Activated T-cell treated with anti-CD3 and anti-CD28 coated beads for 1 hour (primary cell): ENCODE measurements around the gene MICU1.
"Not testable (repeated sequence)": the region's sequence is repeated elsewhere in the genome, so short reads cannot be mapped to it uniquely, and the experiment has no call there.

Experiments used
- DNase-seq: peaks from one replicate; pipeline ENCODE4 v3.0.0-alpha.2; 2020; ENCODE audit warnings: low read depth

Gene MICU1

DNA sequence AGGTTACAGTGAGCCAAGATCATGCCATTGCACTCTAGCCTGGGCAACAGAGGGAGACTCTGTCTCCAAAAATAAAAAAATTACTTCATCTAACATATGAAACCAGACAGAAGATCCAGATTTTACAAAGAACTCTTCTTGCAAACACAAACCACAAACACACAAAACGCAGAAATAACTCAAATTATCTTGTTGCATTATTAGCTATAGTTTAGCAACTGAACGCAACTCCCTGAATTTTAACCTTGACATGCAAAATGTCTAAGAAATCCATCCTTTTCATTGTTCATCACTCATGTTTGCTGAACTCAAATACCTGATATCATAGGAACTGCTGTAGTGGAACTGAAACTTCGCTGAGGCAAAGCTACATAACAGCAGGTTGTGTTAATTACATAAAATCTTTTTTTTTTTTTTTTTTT lies 64.1 kb downstream of the MICU1 start:
- no peak for DNase-seq

DNA sequence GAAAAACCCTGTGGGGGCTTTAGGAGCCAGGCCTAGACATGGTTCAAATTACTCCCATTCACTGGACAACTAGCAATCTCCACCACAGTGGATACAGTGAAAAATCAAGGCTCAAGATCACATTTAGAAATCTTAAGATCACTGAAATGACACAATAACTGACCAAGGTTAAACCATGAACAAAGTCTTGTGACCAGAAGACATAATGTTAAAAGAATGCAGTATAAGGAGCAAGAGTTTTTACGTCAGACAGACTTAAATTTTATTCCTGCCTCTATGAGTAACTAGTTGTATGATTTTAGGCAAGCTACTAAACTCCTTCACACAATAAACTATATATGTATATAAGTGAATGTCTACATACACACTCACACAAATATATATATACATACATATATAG lies 68.5 kb downstream of the MICU1 start:
- DNase-seq = no peak

DNA sequence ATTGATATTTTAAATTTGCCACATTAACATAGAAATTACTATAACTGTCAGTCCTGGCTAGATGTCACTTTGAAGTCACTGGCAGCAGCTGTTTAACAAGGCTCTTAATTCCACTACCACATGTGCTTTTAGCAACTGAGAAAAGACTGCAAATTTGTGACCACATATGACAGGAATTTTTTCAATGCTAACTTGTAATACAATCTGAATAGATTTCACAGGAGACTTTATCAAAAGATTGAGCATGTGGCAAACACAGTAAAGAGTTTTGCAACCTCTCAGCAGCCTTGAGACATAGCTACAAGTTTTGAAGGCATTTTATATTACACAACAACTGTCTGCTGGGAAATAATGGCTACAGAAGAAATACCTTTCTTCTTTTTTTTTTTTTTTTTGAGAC lies 73.0 kb downstream of the MICU1 start:
- no peak for DNase-seq

DNA sequence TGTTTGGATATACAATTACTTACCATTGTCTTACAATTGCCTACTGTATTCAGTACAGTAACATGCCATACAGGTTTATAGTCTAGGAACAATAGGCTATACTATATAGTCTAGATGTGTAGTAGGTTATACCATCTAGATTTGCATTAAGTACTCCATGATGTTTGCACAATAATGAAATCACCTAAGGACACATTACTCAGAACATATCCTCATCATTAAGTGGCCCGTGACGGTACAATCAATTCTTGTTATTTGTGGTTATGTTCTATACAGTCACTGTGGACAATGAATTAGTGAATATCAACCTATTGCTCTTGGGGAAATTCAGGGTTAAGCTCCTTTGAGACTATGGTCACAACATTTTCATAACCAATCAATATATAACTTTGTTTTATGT lies 75.6 kb downstream of the MICU1 start:
- DNase-seq = no peak

DNA sequence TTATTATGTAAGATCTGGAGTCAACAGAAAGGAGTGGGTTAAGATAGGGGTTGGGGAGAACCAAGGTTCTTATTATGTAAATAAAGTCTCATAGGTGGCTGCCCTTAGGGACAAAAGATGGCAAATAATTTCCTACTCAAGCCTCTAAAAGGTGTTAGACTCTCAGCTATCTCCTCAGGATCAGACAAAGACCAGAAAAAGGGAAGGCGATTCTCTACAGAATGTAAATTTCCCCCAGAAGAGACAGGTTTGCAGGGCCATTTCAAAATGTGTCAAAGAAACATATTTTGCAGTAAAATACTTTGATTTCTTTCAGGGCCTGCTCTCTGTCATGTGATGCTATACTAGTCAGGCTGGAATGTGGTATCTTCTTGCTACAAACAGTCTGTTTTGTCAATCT lies 80.3 kb downstream of the MICU1 start:
- DNase-seq = no peak

DNA sequence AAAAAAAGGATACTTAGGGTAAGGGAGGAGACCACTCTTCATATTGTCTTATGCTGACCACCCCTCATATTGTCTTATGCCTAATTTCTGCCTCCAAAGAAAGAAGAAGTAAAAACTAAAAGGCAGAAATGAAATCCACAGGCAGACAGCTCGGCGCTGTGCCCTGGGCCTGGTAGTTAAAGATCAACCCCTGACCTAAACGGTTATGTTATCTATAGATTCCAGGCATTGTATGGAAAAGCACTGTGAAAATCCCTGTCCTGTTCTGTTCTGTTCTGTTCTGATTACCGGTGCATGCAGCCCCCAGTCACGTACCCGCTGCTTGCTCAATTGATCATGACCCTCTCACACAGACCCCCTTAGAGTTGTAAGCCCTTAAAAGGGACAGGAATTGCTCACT lies 82.0 kb downstream of the MICU1 start:
- DNase-seq = not testable (repeated sequence)

DNA sequence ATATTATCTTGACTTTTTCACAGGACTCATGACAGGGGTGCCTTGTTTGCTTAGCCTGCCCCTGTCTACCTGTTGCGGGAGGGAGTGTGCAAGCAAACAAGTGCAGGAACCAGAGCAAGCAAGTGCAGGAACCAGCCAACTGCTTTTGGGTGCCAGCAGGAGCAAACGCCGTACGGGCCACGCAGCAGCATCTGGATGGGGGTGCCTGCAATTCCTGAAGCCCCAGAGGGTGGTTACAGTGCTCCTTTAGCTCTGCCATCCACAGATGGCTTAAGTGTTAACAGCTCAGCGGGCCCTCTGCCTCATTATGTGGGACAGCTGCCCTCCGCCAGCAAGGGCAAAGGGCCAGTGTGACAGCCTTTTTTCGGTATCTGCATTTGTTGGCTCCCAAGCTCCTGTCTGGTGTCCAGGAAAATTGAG lies 83.5 kb downstream of the MICU1 start:
- DNase-seq = no peak

DNA sequence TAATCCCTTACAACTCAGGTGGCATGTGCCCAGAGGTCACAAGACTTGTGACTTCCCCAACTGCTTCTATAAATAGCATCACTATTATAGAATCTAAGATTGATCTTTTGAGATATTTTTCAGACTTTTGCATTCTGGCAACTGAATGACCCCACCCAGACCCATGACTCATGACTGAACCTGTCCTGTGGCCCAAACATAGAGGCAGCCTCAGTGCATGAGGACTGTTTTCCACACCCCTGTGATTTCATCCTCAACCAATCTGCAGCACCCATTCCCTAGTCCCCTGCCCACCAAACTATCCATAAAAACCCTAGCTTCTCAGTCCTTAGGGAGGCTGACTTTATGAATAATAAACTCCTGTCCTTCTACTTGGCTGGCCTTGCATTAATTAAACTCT lies 84.5 kb downstream of the MICU1 start:
- no peak for DNase-seq

DNA sequence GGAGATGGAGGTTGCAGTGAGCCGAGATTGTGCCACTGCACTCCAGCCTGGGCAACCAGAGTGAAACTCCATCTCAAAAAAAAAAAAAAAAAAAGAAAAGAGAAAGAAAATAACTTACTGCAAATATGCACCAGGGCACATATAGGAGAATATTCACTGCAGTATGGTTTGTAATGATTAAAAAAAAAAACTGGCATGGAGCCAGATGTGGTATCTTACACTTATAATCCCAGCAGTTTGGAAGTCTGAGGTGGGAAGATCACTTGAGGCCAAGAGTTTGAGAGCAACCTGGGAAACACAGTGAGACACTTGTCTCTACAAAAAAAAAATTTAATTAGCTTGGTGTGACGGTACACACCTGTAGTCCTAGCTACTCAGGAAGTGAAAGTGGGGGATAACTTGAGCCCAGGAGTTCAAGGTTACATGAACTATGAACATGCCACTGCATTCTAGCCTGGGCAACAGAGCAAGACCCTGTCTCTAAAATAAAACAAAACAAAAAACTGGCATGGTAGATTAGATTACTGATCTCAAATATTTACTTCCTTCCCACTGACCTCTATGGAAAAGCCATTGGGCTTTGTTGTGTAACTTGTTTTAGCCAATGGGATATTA lies 85.6 kb downstream of the MICU1 start:
- no peak for DNase-seq

DNA sequence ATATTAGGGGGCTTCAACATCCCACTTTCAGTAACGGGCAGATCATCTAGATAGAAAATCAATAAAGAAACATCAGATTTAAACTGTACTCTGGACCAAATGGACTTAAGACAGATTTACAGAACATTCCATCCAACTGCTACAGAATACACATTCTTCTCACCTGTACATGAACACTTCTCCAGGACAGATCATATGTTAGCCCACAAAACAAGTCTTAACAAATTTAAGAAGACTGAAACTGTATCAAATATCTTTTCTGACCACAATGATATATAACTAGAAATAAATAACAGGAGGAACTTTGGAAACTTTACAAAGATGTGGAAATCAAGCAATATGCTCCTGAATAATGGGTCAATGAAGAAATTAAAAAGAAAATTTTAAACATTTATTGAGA lies 86.7 kb downstream of the MICU1 start:
- DNase-seq = no peak

DNA sequence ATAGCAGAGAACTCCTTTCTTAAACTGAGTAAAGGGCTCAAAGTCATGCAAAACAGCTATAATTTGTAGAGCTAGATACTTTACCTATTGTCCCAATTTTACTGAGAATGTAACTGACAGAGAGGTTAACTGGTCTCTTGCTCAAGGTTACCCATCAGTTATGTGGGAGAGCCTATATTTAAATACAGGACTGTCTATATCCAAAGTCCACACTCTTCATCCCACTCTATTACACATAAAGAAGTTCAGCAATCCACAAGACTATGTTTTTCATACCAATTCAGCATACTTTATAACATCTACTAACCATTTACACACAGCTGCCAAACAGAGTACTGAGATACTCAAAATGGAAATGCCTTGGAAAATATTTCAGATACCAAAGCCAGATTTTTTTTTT lies 100.2 kb downstream of the MICU1 start:
- DNase-seq = no peak

DNA sequence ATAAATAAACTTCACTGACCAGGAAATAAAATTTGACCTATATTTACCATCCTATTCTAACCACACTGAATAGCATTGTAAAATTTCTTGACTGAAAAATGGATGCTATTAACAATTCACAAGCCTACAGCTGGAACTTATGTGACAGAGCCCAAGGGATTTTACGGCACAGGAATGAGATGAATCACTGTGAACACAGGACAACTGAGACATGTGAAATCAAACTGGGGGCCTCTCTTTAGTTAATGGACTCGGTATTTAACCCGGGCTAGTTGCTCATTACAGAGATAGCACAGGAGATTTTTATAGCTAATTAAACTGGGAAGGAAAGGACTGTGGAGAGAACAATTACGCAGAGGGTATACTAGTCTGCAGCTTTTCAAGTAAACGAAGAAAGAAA lies 100.6 kb downstream of the MICU1 start:
- DNase-seq = no peak

DNA sequence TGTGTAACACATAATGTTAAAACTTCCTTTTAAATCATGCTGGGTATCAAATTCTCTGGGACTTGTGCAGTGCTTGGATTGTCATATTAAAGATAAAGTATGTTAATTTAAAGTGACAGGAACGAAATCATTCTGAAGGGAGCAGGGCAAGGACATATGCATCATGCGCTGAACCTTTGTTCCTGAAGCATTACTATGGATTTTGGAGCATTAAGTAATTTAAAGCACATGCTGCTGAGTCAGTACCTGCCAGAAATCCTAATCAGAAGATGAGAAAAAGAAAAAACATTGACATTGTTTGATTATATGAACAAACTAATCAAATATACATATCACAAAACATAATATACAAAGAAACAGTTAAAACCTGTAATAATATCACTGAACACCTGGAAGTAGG lies 101.4 kb downstream of the MICU1 start:
- DNase-seq = no peak

DNA sequence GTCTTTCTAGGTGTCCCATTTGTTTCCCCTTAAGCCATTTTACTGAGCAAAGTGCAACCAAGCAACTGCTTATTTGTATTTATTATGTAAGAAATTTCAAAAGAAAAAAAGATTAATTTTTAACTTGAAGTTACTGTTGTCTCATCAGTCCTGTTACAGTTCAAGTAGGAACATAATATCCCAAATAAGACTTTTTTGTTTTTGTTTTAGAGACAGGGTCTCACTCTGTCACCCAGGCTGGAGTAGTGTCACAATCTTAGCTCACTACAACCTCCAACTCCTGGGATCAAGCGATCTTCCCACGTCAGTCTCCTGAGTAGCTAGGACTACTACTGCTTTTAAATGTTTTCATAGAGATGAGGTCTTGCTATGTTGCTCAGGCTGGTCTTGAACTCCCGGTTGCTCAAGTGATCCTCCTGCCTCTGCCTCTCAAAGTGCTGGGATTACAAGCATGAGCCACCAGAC lies 101.9 kb downstream of the MICU1 start:
- DNase-seq = no peak

DNA sequence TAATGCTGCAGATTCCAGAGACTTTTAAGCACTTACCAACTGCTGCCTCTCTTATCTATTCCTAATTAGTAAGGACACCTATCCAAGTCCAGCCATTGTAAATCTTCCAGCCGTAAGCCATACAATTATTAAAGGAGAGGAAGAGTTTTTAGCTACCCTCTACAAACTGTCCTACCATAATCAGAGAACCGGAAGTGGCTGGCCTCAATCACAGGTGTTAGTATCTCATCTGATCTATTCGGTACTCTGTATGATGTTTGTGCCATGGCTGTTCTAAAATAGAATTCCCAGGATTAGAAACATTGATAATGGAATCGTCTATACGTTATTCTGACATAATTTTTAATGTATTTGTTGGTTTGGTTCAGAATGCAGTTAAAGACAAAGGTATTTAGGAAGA lies 102.8 kb downstream of the MICU1 start:
- DNase-seq = no peak

DNA sequence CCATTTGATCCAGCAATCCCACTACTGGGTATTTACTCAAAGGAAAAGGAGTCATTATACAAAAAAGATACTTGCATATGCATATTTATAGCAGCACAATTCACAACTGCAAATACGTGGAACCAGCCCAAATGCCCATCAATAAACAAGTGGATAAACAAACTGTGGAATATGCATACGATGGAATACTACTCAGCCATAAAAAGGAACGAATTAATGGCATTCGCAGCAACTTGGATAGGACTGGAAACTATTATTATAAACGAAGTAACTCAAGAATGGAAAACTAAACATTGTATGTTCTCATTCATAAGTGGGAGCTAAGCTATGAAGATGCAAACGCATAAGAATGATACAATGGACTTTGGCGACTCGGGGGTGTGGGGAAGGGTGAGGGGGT lies 108.6 kb downstream of the MICU1 start:
- DNase-seq = no peak

DNA sequence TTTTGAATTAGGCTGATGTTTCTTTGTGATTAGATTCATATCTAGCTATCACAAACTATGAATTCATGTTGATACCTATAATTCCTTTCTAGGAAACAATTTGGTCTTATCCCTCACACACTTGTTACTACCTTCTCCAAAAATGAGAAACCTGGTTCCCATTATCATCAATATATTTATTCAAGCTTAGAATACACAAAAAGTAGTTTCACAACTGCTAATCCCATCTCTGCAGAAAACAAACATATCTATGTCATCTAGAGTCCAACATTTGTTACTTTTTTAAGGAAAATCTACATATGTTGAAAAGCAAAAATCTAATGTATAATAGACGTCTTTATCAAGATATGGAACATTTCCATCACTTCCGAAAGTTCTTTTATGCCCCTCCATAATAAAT lies 110.4 kb downstream of the MICU1 start:
- DNase-seq = no peak

DNA sequence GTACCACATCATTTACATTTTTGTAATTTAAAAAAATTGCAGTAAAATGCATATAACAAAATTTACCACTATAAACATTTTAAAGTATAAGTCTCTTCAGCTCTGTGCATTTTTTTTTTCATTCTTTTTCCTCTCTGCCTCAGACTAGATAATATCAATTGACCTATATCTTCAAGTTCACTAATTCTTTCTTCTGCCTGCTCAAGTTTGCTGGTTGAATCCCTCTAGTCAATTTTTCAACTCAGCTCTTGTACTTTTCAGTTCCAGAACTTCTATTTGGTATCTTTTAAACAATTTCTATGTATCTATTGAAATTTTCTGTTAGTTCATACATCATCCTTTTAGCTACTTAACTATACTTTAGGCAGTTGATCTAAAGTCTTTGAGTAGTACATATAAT lies 112.0 kb downstream of the MICU1 start:
- no peak for DNase-seq

DNA sequence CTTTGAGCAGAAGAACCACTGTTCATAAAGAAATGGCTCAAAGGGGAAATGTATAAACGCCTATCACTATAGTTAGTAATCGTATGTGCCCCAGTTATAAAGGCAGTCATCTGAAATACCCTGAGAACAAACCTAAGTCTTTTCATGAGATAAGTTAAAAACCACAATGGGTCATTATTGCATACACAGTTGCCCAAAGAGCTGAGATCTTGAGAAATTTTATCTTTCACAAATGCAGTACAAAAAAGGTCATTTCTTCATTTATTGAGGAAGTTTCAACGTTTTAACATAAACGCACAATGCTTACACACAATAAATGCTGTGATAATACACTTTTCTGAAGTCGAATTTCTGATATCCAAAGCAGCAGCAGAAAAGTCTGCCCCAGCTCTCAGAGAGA lies 114.4 kb downstream of the MICU1 start:
- DNase-seq = no peak

DNA sequence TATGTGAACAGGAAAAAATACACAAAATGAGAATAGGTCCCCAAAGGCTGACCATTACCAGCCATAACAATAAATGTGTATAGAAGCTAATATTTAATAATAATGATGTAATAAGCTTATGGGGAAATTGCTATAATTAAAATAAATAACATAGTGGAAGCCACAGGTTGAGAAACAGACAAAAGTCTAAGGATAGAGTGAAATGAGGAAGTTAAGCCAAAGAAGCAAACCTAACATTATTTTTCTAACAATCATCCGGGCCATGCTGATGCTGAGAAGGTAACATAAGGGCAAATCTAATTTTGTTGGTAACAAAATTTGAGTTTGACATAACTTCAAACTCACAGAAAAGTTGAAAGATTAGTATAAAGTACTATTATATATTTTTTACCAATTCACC lies 115.9 kb downstream of the MICU1 start:
- DNase-seq = no peak

DNA sequence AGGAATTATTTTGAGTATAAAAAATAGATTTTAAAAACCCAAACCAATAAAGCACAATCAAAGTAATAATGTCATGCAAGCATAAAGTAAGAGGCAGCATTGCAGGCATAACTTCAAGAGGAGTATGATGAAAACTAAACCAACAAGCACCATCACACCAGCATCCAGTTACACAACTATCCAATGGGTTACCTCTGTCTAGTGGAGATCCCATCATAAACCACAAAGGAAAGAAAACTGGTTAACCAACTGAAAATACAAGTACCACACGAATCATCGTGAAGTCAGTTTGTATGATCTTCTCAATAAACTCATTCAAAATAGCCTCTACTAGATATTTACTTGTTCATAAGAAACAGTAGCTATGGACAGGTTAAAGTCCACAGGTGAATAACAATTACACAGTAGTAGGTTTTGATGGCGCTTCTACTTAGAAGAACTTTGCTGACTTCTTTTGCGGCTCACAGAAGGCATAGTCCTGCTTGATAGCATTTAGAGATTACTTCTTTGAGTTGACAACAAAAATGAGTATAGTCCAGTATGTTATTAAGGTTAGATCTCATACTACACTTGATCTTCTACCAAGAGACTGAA lies 116.6 kb downstream of the MICU1 start:
- DNase-seq = no peak

DNA sequence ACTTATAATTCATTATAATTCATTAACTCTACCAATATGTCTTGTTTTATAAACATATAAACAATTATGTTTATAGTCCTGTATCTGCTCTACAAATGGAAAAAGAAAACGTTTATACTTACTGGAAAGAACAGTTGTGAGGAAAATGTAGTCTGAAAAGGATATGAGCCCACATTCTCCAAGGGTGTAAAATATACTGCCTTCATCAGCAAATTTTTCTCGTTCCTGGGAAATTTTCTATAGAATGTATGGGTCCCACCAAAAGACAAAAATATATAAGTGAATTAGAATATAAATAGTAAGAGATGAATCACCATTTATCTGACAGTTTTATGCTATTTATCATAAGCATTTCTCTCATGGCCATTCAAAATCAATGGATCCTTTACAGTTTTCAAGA lies 117.8 kb downstream of the MICU1 start:
- no peak for DNase-seq

DNA sequence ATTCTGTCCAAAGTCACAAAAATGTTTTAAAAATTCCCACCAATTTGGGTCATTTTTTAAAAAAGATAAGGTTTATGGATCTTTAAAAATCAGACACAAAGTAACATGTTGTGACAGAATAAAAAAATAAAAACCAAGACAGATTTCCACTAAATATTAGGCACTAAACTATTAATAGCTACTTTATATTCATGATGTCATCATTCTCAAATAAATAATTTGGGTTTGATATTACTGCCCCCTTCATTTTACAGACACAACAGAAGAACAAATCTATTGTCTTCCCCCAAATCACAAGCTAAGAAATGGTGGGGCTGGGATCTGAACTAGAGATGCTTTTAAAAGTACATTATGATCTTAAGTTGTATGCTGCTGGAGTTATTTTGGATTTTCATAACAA lies 119.4 kb downstream of the MICU1 start:
- DNase-seq = no peak

DNA sequence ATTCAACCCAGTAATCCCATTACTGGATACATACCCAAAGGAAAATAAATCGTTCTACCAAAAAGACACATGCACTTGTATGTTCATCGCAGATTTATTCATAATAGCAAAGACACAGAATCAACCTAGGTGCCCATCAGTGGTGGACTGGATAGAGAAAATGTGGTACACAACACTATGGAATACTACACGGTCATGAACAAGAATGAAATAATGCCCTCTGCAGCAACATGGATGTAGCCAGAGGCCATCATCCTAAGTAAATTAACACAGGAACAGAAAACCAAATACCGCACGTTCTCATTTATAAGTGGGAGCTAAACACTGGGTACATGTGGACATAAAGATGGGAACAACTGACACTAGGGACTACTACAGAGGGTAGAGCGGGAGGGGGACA lies 120.4 kb downstream of the MICU1 start:
- no peak for DNase-seq
